NCI-H748 treated with DMSO at 0.1 percent for 48 hours (cell line): ENCODE data around the gene CAPZA1.

Source experiments
- DNase-seq: peaks from one replicate; lab custom pipeline; 2025; lab: John Stamatoyannopoulos, UW

Gene CAPZA1

DNA sequence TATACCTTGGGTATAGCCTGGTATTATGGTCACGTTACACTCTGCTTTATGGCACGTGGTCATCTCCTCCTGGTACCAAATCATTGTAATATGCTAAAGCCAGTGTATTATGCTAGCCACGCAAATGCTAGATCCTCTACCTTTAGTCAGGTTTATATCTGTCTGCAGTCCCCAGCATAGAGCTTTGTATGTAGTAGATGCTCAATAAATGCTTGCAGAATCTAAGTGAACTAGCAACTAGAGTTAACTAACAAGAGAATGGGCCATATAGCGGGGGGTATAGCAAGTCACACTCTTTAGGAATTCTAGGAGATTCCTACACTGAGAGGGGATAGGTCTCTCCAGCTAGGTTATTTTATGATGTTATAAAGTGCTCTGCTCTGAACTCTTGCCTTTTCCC is 57.9 kb downstream of the CAPZA1 start:
- no peak for DNase-seq

DNA sequence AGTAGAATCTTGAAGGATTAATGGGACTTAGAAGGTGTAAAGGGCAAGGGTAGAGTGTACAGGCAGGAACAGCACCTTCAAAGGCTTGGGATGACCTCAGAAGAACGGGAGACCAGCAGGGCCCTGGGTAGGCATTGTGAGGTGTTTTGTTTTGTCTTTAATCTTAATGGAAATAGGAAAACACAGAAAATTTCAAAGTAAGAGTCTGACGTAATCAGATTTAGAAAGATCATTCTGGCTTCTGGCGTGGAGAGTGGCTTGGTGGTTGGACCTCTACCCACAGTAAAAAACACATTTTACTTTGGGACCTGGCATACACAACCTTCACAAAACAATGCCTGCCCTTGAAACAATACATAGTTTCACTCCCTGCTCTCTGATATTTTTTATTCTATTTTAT is 59.0 kb downstream of the CAPZA1 start:
- DNase-seq = no peak

DNA sequence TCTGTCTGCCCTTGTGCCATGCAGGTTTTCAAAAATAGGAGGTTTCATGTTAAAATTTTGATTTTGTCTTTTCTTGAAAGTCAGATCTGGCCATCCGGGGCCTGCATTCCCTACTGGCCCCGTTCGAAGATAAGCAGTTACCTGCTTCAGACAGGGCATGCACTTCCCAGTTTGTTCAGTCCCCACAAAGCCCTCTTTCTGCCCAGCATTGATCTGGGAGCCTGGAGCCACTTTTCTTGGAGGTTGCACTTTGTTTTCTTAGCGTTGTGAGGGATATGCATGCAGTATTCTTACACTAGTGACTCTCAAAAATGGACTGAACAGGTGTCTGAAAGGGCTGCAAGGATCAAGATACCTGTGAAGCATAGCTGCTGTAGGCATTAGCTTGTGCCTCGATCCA is 66.3 kb downstream of the CAPZA1 start:
- DNase-seq = no peak

DNA sequence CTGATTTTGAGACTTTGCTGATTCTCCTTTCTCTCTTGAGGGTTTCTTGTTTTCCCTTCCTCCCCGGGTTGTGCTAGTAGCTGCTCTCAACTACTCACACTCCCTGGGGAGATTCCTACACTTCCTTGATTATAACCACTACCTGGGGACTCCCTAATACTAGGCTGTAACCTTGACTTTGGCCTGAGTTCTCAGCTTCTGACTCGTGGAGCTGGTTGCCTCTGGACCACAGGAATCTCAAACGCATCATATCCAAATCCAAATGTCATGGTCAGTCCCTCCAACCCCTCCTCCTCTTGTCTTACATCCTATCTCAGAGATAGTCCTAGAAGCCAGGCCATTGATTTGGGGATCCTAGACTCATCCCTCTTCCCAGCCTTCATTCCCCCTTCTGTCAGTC is 66.8 kb downstream of the CAPZA1 start:
- DNase-seq = no peak

DNA sequence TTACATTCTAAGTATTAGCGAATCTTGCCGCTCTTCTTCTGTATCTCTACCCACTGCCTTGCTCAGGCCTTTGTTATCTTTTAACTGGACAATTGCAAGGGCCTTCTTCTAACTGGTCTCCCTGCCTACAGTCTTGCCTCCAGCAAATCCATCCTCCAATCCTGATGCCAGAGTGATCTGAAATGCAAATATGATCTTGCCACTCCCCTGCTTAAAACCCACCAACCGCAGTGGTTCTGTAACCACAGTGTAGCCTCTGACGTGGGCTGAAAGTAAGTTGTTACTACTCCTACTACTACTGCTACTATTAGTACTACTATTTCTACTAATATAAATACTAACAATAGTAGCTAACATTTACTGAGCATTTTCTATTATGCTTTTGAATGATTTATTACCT is 67.2 kb downstream of the CAPZA1 start:
- no peak for DNase-seq

DNA sequence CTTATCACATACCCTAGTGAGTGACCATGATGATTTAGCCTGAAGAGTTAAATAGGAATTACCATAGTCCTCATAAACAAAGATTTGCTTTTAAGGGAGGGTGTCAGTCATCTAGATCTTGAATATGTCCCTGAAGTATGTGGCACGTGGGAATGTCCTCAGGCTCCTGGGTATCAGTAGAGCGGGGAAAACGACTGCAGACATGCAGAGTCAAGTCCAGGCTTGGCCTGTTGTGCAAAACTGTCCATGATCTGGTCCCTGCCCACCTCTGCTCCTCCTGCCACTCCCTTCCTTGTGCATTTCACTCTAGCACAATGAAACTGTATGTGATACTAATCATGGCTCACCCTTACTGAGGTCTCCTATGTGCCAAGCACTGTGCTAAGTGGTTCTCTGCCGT is 67.7 kb downstream of the CAPZA1 start:
- no peak for DNase-seq

DNA sequence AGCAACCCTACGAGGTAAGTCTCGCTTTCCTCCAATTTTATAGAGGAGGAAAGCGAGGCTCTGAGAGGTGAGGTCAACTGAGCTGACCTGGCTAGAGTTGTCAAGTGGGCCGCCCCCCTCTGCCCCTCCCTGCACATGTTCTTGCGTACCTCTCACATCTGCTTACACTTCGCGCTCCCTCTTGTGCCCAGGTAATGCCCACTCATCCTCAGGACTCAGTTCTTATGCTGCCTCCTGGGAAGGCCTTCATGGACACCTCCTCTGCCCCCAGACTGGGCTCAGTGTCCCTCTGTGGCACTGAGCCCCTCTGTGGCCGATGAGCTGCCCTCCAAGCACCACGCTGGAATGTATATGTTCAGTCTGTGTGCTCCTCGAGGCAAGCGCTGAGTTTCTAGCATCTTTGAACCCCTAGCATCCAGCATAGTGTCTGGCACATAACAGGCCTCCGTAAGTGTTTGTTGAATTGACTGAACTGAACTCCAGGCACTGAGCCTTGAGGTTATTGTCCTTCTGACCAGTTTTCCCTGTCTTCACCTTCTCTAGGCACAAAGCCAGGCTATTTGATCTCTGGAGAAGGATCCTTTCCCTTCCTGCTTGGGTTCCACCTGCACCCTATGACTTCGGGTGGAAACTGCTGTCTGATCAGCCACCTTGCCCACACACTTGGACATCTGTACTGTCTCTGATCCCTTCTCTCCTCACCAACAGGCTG is 68.3 kb downstream of the CAPZA1 start:
- DNase-seq = no peak

DNA sequence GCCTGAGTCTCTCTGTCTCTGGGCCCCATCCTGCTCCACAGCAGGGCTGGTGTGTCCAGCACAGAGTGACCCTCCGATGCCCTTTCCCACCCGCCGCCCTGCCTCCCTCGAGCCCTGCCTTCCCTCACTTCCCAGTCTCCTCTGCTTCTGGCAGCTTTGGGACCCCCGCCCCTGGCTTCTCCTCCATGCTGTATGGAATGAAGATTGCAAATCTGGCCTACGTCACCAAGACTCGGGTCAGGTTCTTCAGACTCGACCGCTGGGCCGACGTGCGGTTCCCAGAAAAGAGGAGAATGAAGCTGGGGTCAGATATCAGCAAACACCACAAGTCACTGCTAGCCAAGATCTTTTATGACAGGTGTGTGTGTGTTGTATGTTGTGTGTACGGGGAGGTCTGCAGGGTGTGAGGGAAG is 69.2 kb downstream of the CAPZA1 start:
- no peak for DNase-seq

DNA sequence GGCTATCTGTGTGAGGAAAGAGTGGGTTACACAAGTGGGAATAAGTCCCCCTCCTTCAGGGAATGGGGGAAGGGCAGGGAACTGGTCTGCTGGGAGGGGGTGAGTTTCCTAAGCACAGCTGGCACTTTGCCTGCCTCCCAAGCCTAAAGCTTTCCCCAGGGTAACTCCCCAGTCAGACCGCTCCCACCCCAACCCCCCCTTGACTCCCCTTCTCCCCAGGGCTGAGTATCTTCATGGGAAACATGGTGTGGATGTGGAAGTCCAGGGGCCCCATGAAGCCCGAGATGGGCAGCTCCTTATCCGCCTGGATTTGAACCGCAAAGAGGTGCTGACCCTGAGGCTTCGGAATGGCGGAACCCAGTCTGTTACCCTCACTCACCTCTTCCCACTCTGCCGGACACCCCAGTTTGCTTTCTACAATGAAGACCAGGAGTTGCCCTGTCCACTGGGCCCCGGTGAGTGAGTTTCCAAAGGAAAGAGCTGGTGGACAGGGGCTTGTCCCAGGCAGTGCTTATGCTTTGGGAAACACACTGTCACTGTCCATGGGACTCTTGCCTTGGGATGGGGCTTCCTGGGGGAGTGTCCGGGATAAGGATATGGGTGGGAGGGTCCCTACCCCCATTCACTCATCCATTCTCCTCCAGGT is 69.7 kb downstream of the CAPZA1 start:
- no peak for DNase-seq

DNA sequence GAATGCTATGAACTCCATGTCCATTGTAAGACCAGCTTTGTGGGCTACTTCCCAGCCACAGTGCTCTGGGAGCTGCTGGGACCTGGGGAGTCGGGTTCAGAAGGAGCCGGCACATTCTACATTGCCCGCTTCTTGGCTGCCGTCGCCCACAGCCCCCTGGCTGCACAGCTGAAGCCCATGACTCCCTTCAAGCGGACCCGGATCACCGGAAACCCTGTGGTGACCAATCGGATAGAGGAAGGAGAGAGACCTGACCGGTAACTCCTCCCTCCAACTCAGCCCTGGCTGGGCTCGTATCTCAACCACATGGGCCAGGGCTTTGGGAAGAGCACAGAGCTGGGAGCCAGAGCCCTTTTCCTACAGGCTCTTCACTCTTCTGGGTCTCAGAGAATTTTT is 70.2 kb downstream of the CAPZA1 start:
- no peak for DNase-seq

DNA sequence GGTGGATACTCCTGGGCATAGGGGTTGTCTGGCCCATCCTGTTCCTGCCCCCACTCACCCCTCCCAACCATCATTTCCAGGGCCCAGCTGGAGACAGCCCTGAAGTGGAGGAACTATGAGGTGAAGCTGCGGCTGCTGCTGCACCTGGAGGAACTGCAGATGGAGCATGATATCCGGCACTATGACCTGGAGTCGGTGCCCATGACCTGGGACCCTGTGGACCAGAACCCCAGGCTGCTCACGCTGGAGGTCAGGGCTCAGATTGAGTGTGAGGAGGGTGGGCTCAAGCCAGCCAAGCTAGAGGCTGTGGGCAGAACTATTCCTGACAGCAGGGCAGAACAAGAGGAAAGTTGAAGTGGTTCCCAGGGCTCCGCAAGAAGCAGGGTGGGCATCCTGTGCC is 73.0 kb downstream of the CAPZA1 start:
- no peak for DNase-seq

DNA sequence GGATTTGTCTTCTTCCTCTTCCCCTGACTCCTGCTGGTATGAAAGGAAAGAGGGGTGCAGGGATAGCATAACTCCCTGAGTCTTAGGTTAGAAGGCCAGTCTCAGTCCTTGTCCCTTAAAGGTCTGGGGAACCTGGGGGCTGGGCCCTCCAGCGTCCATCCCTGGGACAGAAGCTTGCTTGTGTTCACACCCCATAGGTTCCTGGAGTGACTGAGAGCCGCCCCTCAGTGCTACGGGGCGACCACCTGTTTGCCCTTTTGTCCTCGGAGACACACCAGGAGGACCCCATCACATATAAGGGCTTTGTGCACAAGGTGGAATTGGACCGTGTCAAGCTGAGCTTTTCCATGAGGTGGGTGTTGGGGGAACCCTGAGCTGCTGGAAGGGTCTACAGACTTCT is 74.2 kb downstream of the CAPZA1 start:
- no peak for DNase-seq

DNA sequence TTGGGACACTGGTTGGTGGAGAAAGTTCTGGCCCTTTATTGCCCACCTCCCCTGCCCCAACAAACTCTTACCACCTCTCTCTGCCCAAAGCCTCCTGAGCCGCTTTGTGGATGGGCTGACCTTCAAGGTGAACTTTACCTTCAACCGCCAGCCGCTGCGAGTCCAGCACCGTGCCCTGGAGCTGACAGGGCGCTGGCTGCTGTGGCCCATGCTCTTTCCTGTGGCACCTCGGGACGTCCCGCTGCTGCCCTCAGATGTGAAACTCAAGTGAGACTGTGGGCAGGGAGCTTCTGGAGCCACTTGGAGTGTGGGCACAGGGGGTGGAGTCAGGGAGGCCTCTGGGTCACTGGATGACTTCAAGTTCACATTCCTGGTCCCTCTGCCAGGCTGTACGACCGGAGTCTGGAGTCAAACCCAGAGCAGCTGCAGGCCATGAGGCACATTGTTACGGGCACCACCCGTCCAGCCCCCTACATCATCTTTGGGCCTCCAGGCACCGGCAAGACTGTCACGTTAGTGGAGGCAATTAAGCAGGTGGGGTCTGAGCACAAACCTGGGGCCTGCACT is 74.8 kb downstream of the CAPZA1 start:
- no peak for DNase-seq

DNA sequence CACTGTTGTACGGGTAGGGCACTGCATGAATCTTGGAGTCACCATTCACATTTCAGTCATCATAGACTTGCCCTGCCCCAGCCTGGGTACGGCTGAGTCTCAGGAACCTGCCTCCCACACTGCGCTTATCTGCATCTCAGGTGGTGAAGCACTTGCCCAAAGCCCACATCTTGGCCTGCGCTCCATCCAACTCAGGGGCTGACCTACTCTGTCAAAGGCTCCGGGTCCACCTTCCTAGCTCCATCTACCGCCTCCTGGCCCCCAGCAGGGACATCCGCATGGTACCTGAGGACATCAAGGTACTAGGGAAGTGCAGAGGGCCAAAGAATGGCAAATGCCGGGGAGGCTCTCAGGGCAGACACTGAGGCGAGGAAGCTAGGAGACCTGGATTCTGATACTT is 75.6 kb downstream of the CAPZA1 start:
- DNase-seq = no peak

DNA sequence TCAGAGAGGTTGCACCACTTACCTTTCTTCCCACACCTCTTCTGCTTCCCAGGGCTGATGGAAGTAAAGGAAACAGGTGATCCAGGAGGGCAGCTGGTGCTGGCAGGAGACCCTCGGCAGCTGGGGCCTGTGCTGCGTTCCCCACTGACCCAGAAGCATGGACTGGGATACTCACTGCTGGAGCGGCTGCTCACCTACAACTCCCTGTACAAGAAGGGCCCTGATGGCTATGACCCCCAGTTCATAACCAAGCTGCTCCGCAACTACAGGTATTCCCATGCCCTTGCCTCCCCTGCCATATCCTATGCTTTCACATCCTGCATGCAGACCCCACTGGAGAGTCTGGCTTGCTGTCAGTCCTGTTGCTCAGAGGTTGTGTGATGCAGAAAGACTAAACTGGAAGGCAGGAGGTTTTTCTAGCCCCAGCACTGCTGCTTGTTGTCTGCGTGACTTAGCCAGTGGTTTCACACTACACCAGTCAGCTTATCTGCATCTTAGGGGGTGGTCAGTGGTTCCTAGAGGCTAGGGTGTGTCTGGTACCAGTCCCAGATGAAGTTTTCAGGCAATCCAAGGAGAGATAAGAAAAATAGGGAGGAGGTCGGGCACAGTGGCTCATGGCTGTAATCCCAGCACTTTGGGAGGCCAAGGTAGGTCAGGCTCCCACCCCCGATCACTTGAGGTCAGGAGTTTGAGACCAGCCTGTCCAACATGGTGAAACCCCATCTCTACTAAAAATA is 77.1 kb downstream of the CAPZA1 start:
- DNase-seq = no peak

DNA sequence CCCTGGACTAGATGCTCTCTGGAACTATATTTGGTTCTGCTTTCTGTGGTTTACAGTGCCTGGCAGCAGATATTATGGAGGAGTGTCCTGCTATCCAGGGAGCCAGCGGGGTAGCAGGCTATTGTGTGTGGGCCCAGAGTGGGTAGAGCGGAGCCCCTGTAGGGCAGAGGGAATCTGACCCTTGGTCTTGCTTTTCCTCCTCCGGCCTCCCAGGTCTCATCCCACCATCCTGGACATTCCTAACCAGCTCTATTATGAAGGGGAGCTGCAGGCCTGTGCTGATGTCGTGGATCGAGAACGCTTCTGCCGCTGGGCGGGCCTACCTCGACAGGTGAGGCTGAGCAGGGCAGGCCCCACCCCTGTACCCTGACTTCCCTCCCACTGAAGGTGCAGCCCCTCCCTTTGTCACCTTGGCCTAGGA is 78.2 kb downstream of the CAPZA1 start:
- DNase-seq = no peak

DNA sequence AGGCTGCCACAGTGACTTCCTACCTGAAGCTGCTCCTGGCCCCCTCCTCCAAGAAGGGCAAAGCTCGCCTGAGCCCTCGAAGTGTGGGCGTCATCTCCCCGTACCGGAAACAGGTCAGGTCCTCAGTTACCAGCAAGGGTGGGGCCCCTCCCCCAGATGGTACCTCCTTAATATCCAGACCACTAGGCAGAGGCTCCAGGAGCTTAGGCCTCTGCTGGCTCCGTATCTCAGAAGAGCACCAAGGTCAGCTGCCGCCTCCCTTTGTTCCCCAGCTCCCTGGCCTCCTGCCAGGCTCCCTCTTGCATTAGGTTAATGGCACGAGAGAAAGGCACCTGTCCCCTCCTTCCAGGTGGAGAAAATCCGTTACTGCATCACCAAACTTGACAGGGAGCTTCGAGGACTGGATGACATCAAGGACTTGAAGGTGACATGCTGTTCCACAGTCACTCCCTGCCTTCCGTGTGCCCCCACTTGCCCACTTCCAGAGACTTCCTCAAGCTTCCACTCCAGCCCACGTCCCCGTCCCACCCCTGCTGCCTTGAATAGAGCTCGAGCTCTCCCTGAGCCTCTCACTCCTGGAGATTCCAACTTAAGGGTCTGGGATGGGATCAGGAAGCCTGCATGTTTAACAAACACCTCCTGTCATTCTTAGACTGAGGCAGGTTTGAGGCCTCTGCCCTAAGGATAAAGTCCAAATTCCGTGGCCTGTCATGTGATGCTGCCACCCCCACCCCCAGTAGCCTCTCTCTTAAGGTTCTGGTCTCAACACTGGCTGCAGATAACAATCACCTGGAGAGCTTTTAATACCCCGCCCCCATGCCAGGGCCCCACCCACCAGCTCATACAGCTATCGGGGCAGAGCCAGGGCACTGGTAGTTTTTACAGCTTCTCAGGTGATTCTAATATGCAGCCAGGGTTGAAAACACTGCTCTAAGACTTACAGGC is 79.0 kb downstream of the CAPZA1 start:
- no peak for DNase-seq

DNA sequence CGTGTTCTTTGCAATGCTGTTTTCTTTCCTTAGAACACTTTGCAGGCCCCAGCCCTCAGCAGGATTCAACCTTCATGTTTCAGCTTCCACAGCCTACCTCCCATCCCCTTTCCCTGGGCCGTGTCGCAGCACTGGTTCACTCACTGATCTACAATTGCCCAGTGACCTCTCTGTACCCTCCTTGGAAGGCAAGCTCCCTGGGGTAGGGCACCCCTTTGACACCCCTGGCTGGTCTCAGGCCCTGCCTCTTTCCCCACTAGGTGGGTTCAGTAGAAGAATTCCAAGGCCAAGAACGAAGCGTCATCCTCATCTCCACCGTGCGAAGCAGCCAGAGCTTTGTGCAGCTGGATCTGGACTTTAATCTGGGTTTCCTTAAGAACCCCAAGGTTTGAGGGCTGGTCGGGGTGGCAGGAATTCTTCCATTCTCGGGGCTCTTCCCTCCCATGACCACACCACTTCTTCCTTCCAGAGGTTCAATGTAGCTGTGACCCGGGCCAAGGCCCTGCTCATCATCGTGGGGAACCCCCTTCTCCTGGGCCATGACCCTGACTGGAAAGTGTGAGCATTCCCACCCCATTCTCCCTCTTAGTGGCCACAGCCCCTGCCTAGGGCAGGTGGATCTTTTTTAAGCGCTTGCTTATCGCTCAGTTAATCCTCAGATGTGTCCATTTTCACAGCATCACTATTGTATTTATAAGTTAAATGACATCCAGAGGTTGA is 80.0 kb downstream of the CAPZA1 start:
- no peak for DNase-seq

DNA sequence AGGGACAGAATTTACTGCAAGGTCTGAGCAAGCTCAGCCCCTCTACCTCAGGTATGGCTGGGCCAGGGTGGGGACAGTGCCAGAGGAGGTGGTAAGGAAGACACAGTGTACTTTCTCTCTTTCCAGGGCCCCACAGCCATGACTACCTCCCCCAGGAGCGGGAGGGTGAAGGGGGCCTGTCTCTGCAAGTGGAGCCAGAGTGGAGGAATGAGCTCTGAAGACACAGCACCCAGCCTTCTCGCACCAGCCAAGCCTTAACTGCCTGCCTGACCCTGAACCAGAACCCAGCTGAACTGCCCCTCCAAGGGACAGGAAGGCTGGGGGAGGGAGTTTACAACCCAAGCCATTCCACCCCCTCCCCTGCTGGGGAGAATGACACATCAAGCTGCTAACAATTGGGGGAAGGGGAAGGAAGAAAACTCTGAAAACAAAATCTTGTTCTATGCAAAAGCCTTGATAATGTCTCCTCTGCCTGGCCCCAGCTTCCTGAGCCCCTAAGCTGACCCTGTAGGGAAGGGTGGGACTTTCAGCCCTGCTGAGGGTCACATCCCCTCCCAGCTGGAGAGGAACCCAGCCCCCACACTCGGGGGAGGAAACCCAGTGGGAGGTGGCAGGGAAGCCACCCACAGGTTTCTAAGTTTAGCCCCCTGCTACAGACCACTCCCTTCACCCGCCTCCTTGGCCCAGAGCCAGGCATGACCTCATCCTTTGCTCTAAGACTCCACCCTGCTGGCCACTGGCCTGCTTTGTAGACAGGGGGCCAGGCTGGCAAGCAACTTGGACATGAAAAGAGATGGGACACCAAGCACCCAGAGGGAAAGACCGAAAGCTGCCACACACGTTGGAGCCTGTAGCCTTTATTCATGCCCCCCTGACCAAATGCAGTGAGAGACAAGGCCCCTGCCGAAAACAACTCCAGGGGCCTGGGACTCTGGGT is 80.9 kb downstream of the CAPZA1 start:
- peak; percentile 73 for DNase-seq
